K562 (cell line): ENCODE data around the gene TRIM24. TPM values are rescaled to one million over a fixed set of nuclear protein-coding genes. Genes with fewer than 3 reads are reported as not detected.

ENCODE experiments used
- DIDO1 ChIP-seq: fragments of 450-650 bp; IDR thresholded peaks from 2 replicates; pipeline ENCODE4 v1.6.1; 2016; ENCODE audit warnings: low read depth, missing biosample characterization, missing genetic modification characterization
- FUS ChIP-seq: fragments of 200-400 bp; formaldehyde crosslinking; optimal IDR thresholded peaks from 2 replicates; pipeline ENCODE3; 2017; ENCODE audit warnings: low read depth, low read length
- HDAC8 ChIP-seq: fragments of 450-650 bp; IDR thresholded peaks from 2 replicates; pipeline ENCODE4 v1.6.1; 2016; ENCODE audit warnings: mild to moderate bottlenecking, missing genetic modification characterization, moderate library complexity, missing compliant biosample characterization
- L3MBTL2 ChIP-seq: fragments of 450-650 bp; IDR thresholded peaks from 2 replicates; pipeline ENCODE4 v1.6.1; 2016; ENCODE audit warnings: mild to moderate bottlenecking, moderate library complexity
- MECOM ChIP-seq: fragments of 250-450 bp; sonication (Bioruptor Pico); IDR thresholded peaks from 2 replicates; pipeline ENCODE4 v1.8.0; 2022; ENCODE audit warnings: inconsistent platforms
- MTA1 ChIP-seq: fragments of 450-650 bp; IDR thresholded peaks from 2 replicates; pipeline ENCODE4 v1.6.1; 2017; ENCODE audit warnings: borderline replicate concordance
- NFXL1 ChIP-seq: fragments of 450-650 bp; formaldehyde crosslinking; IDR thresholded peaks from 2 replicates; pipeline ENCODE4 v1.4.0; 2021; ENCODE audit warnings: mild to moderate bottlenecking
- PTRF ChIP-seq: fragments of 450-650 bp; IDR thresholded peaks from 2 replicates; pipeline ENCODE4 v1.6.1; 2016; ENCODE audit warnings: mild to moderate bottlenecking, missing genetic modification characterization, missing compliant biosample characterization
- TCF7L2 ChIP-seq: fragments of 150-350 bp; IDR thresholded peaks from 2 replicates; pipeline ENCODE4 v1.6.1; 2016; ENCODE audit warnings: low read depth, mild to moderate bottlenecking, low read length, moderate library complexity
- polyA plus RNA-seq, 8 experiments: library from polyadenylated mRNA; depleted of rRNA in 4 of 8; stranded (reverse) in 5 of 8; unstranded in 3 of 8; fragments of >200 nt; fragmentation: Nextera tagmentation in 2 of 8; fragmentation: Illumina TruSeq in 1 of 8; extraction: Ambion mirVana in 2 of 8; extraction: Trizol in 1 of 8; gene quantifications; 2 replicates each; pipeline versions ENCODE4 v1.2.1 to v1.2.3, GENCODE V29; 2011 to 2014; ENCODE audit warnings: inconsistent platforms in 1 of 8, missing spikeins in 1 of 8
- total RNA-seq, 7 experiments: library from RNA; depleted of rRNA in 6 of 7; stranded (reverse); fragments of >200 nt in 6 of 7; fragmentation: Illumina TruSeq in 2 of 7; extraction: Trizol in 2 of 7; gene quantifications; 2 replicates each; pipeline versions ENCODE4 v1.2.1 to v1.2.3, GENCODE V29; 2011 to 2021; ENCODE audit warnings: low replicate concordance in 1 of 7
- TF ChIP-seq, protein P1 (sequence below): fragments of 250-450 bp; sonication (Bioruptor Pico); IDR thresholded peaks from 2 replicates; pipeline ENCODE4 v1.4.0; 2020; ENCODE audit warnings: mild to moderate bottlenecking, moderate library complexity, borderline replicate concordance
- TF ChIP-seq, protein P2 (sequence below), 2 experiments: fragments of 200-800 bp in 1 of 2; sonication (Bioruptor generic) in 1 of 2; sonication (generic) in 1 of 2; formaldehyde crosslinking in 1 of 2; IDR thresholded peaks in 1 of 2; conservative IDR thresholded peaks in 1 of 2; 2 replicates each; pipeline versions ENCODE4 v1.5.0 to v1.6.1; 2016 to 2020; ENCODE audit warnings: missing compliant biosample characterization in 1 of 2, missing genetic modification characterization in 1 of 2, missing genetic modification reagents in 1 of 2
- TF ChIP-seq, protein P3 (sequence below): sonication (generic); formaldehyde crosslinking; IDR thresholded peaks from 2 replicates; pipeline ENCODE4 v1.8.1; 2023; ENCODE audit warnings: missing genetic modification reagents, mild to moderate bottlenecking, borderline replicate concordance
- TF ChIP-seq, protein P4 (sequence below): fragments of 150-350 bp; conservative IDR thresholded peaks from 2 replicates; pipeline ENCODE4 v1.6.1; 2014; ENCODE audit warnings: low read length

Gene TRIM24
- total and polyA plus RNA-seq, 9 of the 15 experiments (the other 6 are each of a cell fraction or from before 2014, with no cell fraction given), result 13.4 to 74.0 (median 41.7) TPM

DNA sequence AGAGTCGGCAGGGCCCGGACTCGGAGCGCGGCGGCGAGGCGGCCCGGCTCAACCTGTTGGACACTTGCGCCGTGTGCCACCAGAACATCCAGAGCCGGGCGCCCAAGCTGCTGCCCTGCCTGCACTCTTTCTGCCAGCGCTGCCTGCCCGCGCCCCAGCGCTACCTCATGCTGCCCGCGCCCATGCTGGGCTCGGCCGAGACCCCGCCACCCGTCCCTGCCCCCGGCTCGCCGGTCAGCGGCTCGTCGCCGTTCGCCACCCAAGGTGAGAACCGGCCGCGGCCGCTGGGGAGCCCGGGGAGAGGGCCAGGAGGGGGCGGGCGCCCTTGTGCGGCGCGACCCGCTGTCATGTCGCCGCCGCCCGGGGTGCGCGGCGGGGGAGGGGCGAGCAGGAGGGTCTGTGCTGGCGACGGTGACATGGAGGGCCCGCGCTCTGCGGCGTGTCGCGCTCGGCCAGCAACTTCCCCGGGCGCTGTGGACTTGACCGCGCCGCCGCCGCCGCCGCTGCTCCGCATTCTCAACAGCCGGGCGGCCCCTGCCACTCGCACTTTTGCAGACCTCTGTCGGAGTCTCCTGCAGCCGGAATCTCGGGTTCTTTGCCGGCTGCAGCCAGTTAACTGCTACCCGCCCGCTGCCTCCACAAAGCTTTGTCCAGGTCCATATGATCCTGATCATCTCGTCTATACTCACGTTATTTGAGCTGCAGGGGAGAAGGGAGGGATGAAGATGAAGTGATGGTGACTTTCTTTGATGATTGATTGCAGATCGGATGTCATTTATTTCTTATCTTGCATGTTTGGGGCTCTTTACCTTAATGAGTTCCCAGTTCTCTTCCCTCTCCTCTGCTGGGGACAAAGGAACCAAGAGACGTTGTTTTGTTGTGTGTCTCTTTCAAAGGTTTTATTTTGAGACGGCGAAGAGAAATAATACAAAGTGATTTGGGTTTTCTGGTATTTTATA is 869 bp downstream of the TRIM24 start (continued):
- TF ChIP-seq, protein P1, sequence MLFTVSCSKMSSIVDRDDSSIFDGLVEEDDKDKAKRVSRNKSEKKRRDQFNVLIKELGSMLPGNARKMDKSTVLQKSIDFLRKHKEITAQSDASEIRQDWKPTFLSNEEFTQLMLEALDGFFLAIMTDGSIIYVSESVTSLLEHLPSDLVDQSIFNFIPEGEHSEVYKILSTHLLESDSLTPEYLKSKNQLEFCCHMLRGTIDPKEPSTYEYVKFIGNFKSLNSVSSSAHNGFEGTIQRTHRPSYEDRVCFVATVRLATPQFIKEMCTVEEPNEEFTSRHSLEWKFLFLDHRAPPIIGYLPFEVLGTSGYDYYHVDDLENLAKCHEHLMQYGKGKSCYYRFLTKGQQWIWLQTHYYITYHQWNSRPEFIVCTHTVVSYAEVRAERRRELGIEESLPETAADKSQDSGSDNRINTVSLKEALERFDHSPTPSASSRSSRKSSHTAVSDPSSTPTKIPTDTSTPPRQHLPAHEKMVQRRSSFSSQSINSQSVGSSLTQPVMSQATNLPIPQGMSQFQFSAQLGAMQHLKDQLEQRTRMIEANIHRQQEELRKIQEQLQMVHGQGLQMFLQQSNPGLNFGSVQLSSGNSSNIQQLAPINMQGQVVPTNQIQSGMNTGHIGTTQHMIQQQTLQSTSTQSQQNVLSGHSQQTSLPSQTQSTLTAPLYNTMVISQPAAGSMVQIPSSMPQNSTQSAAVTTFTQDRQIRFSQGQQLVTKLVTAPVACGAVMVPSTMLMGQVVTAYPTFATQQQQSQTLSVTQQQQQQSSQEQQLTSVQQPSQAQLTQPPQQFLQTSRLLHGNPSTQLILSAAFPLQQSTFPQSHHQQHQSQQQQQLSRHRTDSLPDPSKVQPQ (CRISPR knock-in tag), result no peak
- TF ChIP-seq MECOM (CRISPR knock-in tag) (peak; percentile 75), PTRF (tag) (no peak), L3MBTL2 (peak; percentile 67; the same call in 1 of the 2 replicates), FUS (no peak), HDAC8 (tag) (no peak), TCF7L2 (no peak), NFXL1 (CRISPR knock-in tag) (no peak), MTA1 (0 out of 2 replicates have a peak, but pooled peaks have one; percentile 31), DIDO1 (tag) (no peak)
- TF ChIP-seq, protein P2, sequence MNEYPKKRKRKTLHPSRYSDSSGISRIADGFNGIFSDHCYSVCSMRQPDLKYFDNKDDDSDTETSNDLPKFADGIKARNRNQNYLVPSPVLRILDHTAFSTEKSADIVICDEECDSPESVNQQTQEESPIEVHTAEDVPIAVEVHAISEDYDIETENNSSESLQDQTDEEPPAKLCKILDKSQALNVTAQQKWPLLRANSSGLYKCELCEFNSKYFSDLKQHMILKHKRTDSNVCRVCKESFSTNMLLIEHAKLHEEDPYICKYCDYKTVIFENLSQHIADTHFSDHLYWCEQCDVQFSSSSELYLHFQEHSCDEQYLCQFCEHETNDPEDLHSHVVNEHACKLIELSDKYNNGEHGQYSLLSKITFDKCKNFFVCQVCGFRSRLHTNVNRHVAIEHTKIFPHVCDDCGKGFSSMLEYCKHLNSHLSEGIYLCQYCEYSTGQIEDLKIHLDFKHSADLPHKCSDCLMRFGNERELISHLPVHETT (CRISPR knock-in tag; conservative IDR thresholded peaks at IDR 0.05 in 1 of 2, IDR thresholded peaks at IDR 0.05 in 1 of 2), result peak in 1 of 2 experiments; percentile 14; a peak in 1 of 4 replicates
- TF ChIP-seq, protein P3, sequence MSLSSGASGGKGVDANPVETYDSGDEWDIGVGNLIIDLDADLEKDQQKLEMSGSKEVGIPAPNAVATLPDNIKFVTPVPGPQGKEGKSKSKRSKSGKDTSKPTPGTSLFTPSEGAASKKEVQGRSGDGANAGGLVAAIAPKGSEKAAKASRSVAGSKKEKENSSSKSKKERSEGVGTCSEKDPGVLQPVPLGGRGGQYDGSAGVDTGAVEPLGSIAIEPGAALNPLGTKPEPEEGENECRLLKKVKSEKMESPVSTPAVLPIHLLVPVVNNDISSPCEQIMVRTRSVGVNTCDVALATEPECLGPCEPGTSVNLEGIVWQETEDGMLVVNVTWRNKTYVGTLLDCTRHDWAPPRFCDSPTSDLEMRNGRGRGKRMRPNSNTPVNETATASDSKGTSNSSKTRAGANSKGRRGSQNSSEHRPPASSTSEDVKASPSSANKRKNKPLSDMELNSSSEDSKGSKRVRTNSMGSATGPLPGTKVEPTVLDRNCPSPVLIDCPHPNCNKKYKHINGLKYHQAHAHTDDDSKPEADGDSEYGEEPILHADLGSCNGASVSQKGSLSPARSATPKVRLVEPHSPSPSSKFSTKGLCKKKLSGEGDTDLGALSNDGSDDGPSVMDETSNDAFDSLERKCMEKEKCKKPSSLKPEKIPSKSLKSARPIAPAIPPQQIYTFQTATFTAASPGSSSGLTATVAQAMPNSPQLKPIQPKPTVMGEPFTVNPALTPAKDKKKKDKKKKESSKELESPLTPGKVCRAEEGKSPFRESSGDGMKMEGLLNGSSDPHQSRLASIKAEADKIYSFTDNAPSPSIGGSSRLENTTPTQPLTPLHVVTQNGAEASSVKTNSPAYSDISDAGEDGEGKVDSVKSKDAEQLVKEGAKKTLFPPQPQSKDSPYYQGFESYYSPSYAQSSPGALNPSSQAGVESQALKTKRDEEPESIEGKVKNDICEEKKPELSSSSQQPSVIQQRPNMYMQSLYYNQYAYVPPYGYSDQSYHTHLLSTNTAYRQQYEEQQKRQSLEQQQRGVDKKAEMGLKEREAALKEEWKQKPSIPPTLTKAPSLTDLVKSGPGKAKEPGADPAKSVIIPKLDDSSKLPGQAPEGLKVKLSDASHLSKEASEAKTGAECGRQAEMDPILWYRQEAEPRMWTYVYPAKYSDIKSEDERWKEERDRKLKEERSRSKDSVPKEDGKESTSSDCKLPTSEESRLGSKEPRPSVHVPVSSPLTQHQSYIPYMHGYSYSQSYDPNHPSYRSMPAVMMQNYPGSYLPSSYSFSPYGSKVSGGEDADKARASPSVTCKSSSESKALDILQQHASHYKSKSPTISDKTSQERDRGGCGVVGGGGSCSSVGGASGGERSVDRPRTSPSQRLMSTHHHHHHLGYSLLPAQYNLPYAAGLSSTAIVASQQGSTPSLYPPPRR (CRISPR knock-in tag), result 0 out of 2 replicates have a peak, but pooled peaks have one; percentile 7
- TF ChIP-seq, protein P4, sequence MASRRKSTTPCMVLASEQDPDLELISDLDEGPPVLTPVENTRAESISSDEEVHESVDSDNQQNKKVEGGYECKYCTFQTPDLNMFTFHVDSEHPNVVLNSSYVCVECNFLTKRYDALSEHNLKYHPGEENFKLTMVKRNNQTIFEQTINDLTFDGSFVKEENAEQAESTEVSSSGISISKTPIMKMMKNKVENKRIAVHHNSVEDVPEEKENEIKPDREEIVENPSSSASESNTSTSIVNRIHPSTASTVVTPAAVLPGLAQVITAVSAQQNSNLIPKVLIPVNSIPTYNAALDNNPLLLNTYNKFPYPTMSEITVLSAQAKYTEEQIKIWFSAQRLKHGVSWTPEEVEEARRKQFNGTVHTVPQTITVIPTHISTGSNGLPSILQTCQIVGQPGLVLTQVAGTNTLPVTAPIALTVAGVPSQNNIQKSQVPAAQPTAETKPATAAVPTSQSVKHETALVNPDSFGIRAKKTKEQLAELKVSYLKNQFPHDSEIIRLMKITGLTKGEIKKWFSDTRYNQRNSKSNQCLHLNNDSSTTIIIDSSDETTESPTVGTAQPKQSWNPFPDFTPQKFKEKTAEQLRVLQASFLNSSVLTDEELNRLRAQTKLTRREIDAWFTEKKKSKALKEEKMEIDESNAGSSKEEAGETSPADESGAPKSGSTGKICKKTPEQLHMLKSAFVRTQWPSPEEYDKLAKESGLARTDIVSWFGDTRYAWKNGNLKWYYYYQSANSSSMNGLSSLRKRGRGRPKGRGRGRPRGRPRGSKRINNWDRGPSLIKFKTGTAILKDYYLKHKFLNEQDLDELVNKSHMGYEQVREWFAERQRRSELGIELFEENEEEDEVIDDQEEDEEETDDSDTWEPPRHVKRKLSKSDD, result 0 out of 2 replicates have a peak, but pooled peaks have one; percentile 47
